GM19351 (cell line): ENCODE data around the gene SLC6A7.
A peak's percentile ranks its signal among the peaks of the same experiment; 100 is the strongest.
"Not testable (repeated sequence)": the region's sequence is repeated elsewhere in the genome, so short reads cannot be mapped to it uniquely, and the experiment has no call there.

Source experiments
- ATAC-seq: cut with Tn5 transposase; IDR thresholded peaks from one replicate; pipeline ENCODE4 v1.9.1; 2021; ENCODE audit warnings: mild to moderate bottlenecking, moderate library complexity; ENCODE audit not compliant: unreplicated experiment

The SLC6A7 gene

GRCh38 chr5:150215979-150216944 lies 26.4 kb downstream of the SLC6A7 start:
- no peak for ATAC-seq

DNA sequence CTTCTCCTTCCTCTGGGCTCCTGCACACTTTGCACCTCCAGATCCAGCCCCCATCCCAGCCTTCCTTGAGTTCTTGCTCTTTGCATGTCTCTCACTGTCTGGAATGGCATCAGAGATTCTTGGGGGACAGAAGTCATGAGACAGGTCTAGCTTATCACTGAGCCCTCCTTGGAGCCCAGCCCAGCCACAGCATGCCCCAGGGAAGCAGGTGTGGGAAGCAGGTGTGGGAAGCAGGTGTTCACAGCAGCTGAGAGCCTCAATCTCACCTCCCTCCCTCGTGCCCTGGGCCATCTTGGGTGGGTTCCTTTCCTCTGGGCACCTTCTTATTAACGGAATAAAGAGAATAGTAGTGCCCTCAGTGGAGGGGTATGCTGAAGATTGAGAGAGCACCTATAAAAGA lies 27.2 kb downstream of the SLC6A7 start:
- no peak for ATAC-seq

GRCh38 chr5:150217873-150218692 lies 28.2 kb downstream of the SLC6A7 start:
- peak; percentile 97 for ATAC-seq

- no peak for ATAC-seq
These were observed 28.8 kb downstream of the SLC6A7 start for GRCh38 chr5:150218693-150219035.

- ATAC-seq = no peak
These were observed 29.3 kb downstream of the SLC6A7 start for GRCh38 chr5:150219142-150219541.

- ATAC-seq = no peak
These were observed 30.0 kb downstream of the SLC6A7 start for GRCh38 chr5:150219861-150220260.

DNA sequence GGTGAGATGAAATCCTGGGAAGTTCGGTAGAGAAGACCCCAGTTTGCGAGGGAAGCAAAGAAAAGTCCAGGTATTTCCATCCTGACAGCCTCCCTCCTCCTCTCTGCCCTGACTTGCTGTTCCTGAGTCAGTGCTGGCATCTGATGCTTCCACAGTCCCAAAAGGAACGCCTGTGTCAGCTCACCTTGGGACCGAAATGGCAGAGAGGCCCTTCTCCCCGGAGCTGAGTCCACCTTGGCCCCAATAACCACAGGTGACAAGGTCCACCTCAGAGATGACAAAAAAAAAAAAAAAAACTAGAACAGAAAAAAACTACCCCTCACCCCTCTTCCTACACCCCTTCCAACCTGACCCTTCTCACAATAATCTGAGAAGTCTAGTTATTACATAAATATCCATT lies 31.6 kb downstream of the SLC6A7 start:
- ATAC-seq = no peak

DNA sequence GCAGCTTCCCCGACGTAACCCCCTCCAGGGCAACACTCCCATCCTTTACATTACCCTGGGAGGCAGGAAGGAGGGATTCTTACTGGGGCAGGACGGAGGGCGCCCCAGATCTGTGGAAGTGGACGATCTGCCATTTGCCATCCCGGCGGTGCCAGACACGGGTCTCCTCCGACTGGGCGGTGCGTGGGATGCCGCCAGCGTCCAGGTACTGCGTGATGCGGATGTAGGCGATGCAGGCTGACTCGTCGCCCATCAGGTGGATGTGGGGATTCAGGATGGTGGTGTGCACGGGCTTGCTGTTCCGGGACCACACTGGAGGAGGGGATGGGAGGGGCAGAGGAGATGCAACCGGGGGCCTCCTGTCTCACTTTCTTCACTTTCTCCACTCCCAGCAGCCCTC lies 33.0 kb downstream of the SLC6A7 start:
- ATAC-seq = no peak

GRCh38 chr5:150223474-150223873 lies 33.6 kb downstream of the SLC6A7 start:
- ATAC-seq = no peak

DNA sequence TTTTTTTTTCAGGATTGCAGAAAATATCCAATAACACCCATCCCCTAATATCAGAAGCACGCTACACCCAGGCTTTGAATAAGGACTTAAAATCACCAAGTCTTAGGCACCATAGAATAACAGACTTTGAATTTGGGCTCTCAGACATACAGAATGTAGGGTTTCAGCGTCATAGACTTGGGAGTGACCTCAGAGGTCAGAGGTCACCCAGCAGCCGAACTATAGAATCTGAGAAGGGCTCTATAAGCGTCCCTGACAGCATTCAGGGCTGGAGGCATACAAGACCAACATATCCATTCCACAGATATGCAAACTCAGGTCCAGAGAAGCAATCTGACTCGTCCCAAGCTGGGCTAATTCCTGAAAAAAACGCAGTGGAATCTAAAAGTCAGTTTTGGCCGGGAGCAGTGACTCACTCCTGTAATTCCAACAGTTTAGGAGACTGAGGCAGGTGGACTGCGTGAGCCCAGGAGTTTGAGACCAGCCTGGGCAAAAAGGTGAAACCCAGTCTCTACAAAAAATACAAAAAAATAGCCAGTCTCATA lies 34.7 kb downstream of the SLC6A7 start:
- ATAC-seq = no peak

- ATAC-seq = no peak
These were observed 37.2 kb downstream of the SLC6A7 start for GRCh38 chr5:150227036-150227435.

DNA sequence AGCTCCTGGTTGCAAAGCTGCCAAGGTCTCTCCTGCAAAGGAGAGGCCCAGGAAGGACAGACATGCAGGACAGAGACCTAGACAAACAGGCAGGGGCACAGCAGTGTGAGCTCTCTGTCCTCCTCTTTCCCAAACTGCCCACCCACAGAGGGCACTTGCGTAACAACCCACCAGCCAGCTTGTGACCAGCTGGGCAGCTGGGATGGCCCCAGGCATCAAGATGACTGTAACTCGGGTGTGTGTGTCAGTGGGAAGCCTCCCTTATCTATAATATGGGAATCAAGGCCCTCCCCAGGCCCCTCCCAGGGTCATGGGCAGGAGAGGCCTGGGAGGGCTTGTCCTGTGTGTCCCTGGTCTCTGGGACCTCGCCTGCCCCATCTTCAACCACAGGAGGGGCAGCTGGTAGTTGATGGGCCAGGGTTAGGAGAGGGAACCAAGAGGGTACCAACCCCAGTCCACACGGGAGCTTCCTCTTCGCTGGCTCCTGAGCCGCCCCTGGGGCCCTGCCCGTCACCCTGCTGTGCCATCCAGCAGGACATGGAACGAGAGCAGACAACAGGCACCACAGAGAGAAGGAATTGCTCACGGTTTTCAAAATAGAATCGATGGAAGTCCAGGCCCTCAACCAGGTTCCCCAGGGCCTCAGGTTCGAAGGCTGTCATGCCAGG lies 37.9 kb downstream of the SLC6A7 start:
- no peak for ATAC-seq

DNA sequence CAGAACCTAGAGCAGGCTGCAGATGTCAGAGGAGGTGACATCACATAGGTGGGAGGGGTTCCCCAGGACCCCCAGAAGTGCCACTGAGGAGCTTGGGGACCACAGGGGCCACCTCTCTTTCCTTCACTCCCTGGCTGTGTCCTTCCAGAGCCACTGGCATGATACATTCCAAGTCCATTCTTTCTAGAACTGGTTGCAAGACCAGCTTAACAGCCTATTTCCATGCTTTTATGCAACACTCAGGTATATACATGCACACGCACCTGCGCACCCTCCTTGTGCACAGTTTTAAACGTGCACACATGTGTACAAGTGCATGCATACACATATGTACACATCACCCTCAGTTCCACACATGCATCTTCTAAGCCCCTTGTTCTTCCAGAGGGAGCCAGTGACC lies 39.7 kb downstream of the SLC6A7 start:
- no peak for ATAC-seq

DNA sequence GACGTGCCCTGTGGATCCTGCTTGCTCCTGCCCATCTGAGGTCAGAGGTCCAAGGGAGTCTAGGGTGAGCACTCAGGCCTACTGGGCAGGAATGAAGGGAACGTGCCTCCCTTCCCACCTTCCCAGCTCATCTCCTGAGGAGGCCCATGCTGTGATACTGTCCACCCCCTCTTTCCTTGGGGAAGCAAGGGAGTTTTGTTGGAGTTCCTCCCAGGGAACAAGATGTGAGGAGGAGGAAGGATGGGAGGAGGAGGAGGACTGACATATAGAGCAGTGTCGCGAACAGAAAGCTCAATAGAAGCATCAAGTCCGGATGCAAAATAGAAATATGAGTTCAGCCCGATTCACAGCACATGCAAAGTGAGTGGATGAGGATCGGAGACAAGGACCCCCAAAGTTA lies 41.0 kb downstream of the SLC6A7 start:
- ATAC-seq = no peak

GRCh38 chr5:150233706-150234105 lies 43.8 kb downstream of the SLC6A7 start:
- not testable (repeated sequence) for ATAC-seq

DNA sequence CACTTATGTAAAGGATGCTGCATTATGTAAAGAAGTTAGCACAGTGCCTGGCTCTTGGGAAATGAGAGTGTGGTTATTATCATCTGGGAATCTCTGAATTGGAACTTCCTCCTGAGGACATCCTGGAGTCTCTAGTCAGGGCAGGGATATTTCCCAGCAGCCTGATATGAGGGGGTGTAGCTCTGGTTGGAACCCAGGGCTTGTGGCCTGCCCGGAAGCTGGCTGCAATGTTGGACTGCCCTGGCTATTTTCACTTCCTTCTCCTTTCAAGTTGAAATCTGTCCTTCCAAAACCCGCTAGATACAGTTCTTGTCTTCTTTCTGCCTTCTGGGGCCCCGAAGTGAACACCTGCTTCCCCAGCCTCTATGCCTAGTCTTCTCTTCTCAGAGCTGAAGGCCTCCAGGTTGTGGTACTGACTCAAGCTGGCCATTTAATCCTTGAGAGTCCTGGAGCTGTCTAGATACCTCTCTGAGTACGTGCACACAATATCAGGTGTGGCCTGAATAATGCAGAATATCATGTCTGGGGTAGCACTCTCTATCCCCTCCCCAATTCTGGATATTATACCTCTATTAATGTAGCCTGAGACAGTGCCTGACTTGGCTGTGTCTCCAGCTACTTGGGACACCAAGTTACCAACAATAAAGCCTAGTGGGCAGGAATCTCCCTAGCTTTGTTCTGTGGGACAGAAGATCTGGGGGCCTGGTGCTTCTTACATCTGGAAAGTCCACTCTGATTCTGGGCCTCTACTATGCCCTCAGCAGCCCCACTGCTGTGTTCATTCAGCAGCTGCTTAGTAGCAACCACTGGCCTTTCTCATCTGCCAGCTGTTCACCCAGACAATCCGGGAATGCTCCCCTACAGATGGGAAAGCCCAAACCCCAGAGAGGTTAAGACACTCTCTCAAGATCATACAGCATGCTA lies 45.0 kb downstream of the SLC6A7 start:
- ATAC-seq = peak; percentile 56

GRCh38 chr5:150235500-150235854 lies 45.6 kb downstream of the SLC6A7 start:
- no peak for ATAC-seq

DNA sequence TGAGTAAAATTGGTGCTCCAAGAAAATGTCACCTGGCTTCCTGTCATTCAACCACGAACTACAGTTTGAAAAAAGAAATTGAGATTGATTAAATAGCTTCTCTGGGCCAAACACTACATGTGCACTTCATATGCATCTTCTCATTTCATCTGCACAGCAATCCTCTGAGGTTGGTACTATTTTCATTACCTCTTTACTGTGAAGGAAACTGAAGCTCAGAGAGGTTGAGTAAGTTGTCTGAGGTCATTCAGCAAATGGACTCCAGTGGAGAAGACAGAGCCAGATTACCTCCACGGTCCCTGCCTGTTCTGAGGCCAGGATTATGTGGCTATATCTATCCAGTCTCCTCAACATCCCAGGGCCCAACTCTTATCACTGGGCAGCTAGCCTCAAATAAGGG lies 46.5 kb downstream of the SLC6A7 start:
- no peak for ATAC-seq

DNA sequence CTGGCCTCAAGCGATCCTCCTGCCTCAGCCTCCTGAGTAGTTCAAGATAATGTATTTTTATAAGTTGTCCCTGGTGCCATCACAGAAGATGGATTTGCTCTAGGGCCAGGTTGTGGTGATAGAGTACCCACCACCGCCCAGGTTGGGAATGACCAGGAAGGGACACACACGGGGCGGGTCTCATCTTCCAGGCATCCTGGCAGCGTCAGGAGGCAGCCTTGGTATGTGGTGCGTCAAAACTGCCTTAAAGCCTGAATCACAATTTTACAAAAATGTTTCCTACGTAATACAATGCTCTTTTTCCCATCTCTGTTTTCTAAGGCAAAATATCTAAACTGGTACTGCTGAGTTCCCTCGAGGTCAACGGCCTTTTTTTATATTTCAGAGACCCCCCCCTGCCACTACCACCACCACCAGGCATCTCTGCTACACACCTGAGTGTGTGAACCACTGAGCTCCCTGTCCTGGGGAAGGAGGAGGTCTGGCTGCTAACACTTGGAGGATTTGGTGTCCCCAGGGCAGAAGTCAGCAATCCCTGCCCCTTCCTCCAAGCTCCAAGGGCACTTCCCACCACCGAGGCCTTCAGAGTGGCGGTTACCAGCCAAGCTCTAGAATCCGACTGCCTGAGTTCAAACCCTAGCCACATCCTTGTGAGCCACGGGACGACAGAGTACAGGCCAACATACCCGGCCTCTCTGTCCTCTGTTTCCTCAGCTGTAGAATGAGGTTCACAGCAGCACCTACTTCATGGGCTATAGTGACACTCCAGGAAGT lies 47.3 kb downstream of the SLC6A7 start:
- no peak for ATAC-seq
